Vein endothelial cell (primary cell): Measurements from ENCODE around the gene AHSP. TPM values are rescaled to one million over a fixed set of nuclear protein-coding genes. Genes with fewer than 3 reads are reported as not detected.

Source experiments
- total RNA-seq: library from RNA; depleted of rRNA; stranded (reverse); fragments of >200 nt; gene quantifications from 2 replicates; pipeline ENCODE4 v1.2.3, GENCODE V29; 2012

Gene AHSP
- total RNA-seq, result not detected in 2 replicates

GRCh38 chr16:31527734-31528274 is at the start of gene AHSP:
TSS of gene AHSP (plus strand) at chr16:31527900. CDS start at chr16:31528140, 240 bp downstream.

GRCh38 chr16:31483081-31483480 is 44.6 kb upstream of the AHSP start, which contains the start of gene SLC5A2:
TSS of gene SLC5A2 (plus strand) at chr16:31483123. CDS start at chr16:31483137, 14 bp downstream.

GRCh38 chr16:31507929-31508705 is 19.6 kb upstream of the AHSP start, which contains the start of gene RUSF1:
TSS of gene RUSF1 (minus strand) at chr16:31508391. CDS start at chr16:31508373, 18 bp downstream.

Other genes with a start within 250 kb of the AHSP start
- gene ITGAX, start 172.7 kb upstream of the AHSP start, total RNA-seq, result 0.65 and 1.1 TPM in 2 replicates
- not detected in 2 replicates for gene ITGAD, start 134.6 kb upstream of the AHSP start, total RNA-seq
- not detected in 2 replicates for gene COX6A2, start 99.5 kb upstream of the AHSP start, total RNA-seq
- 0.19 and 0.98 TPM in 2 replicates for gene ZNF843, start 85.1 kb upstream of the AHSP start, total RNA-seq
- gene ARMC5, start 68.4 kb upstream of the AHSP start, total RNA-seq, result 22.8 and 27.1 TPM in 2 replicates
- 57.3 and 108 TPM in 2 replicates for gene TGFB1I1, start 55.7 kb upstream of the AHSP start, total RNA-seq
- gene SLC5A2, start 44.8 kb upstream of the AHSP start, total RNA-seq, result 0.10 TPM in 1 of 2 replicates, not detected in the other
- 32.6 and 49.3 TPM in 2 replicates for gene RUSF1, start 19.5 kb upstream of the AHSP start, total RNA-seq